HepG2 (cell line): ENCODE data around the gene SLC29A2. TPM values are rescaled to one million over a fixed set of nuclear protein-coding genes. Genes with fewer than 3 reads are reported as not detected.
A peak's percentile ranks its signal among the peaks of the same experiment; 100 is the strongest.

ENCODE experiments used
- ATAC-seq: fragments of 200-7000 bp; cut with Tn5 transposase; 3 replicates; pipeline ENCODE4 v1.9.1; 2020; ENCODE audit warnings: mild to moderate bottlenecking, moderate library complexity
- BruUV-seq: library from RNA; stranded (reverse); fragments of 400-500 nt; replicated peaks from 2 replicates; lab custom pipeline; 2021; lab: Mats Ljungman, UMichigan
- CTCF ChIA-PET: fragments of 300-600 bp; formaldehyde crosslinking; extraction: SDS; loops from one replicate; lab custom pipeline; 2021; ENCODE audit warnings: low total read pairs, inconsistent platforms, low intra/inter-chr PET ratio; lab: Yijun Ruan, JAX
- POLR2A ChIA-PET: fragments of 350-600 bp; sonication (Branson Sonifier 250); formaldehyde crosslinking; loops from one replicate; lab custom pipeline; 2020; ENCODE audit warnings: antibody characterized with exemption, inconsistent platforms; lab: Yijun Ruan, JAX
- DNase-seq: peaks from one replicate; pipeline ENCODE4 v3.0.0-alpha.2; 2015; ENCODE audit warnings: low spot score
- FAIRE-seq: peaks from 3 replicates; lab custom pipeline; 2011; peaks lifted over from hg19 to GRCh38; lab: Jason Lieb, UNC
- H2AFZ ChIP-seq: one replicate; pipeline ENCODE4 v1.6.1; 2011; ENCODE audit warnings: low read length, inconsistent platforms
- H3K27ac ChIP-seq: fragments of 300-600 bp; 3 replicates; pipeline ENCODE4 v1.8.0; 2011; ENCODE audit warnings: mixed run types, mild to moderate bottlenecking, mixed read lengths, low read length, inconsistent platforms; ENCODE audit not compliant: insufficient read depth; ENCODE audit errors: extremely low read length
- H3K27me3 ChIP-seq, 2 experiments: fragments of 200-600 bp in 1 of 2; 2 replicates in 1 of 2; 3 replicates in 1 of 2; pipeline versions ENCODE4 v1.6.0 to v1.8.0; 2011; ENCODE audit warnings: low read length in 2 of 2, mild to moderate bottlenecking in 2 of 2, moderate library complexity in 2 of 2, inconsistent platforms in 1 of 2; ENCODE audit not compliant: insufficient read depth in 2 of 2, control insufficient read depth in 1 of 2
- H3K36me3 ChIP-seq, 2 experiments: fragments of 200-600 bp in 1 of 2; replicated peaks in 1 of 2; 2 replicates in 1 of 2; 3 replicates in 1 of 2; pipeline versions ENCODE4 v1.5.1 to v1.8.0; 2011; ENCODE audit warnings: low read length in 2 of 2, inconsistent platforms in 1 of 2; ENCODE audit not compliant: insufficient read depth in 2 of 2, control insufficient read depth in 1 of 2
- H3K4me1 ChIP-seq: 2 replicates; pipeline ENCODE4 v1.5.1; 2012; ENCODE audit warnings: low read length, inconsistent platforms; ENCODE audit not compliant: insufficient read depth
- H3K4me2 ChIP-seq: 2 replicates; pipeline ENCODE4 v1.6.0; 2011; ENCODE audit warnings: low read depth, low read length, inconsistent platforms
- H3K4me3 ChIP-seq, 3 experiments: fragments of 200-600 bp in 1 of 3; sonication (generic), shearing (Covaris generic) in 1 of 3; replicated peaks in 1 of 3; 2 replicates each; pipeline ENCODE4 v1.5.1; 2011 to 2016; ENCODE audit warnings: low read length in 3 of 3, inconsistent platforms in 2 of 3, low read depth in 2 of 3, mild to moderate bottlenecking in 2 of 3, control low read depth in 1 of 3, mixed read lengths in 1 of 3; ENCODE audit not compliant: insufficient read depth in 1 of 3
- H3K79me2 ChIP-seq: one replicate; pipeline ENCODE4 v1.6.1; 2011; ENCODE audit warnings: low read length, inconsistent platforms; ENCODE audit not compliant: insufficient read depth
- H3K9ac ChIP-seq: 2 replicates; pipeline ENCODE4 v1.6.0; 2011; ENCODE audit warnings: mild to moderate bottlenecking, low read depth, low read length, inconsistent platforms; ENCODE audit not compliant: insufficient read depth
- H3K9me3 ChIP-seq: 2 replicates; pipeline ENCODE4 v1.5.1; 2012; ENCODE audit warnings: mild to moderate bottlenecking, low read length
- H4K20me1 ChIP-seq: 2 replicates; pipeline ENCODE4 v1.6.0; 2011; ENCODE audit warnings: inconsistent platforms, mild to moderate bottlenecking, low read length, moderate library complexity; ENCODE audit not compliant: insufficient read depth
- DMAP1 ChIP-seq: IDR thresholded peaks from 2 replicates; pipeline ENCODE4 v1.6.1; 2016
- FOXC1 ChIP-seq: sonication (generic); formaldehyde crosslinking; IDR thresholded peaks from 2 replicates; pipeline ENCODE4 v1.8.0; 2022; ENCODE audit warnings: mild to moderate bottlenecking, missing genetic modification reagents, borderline replicate concordance
- HNRNPUL1 ChIP-seq: fragments of 200-400 bp; formaldehyde crosslinking; IDR thresholded peaks from 2 replicates; pipeline ENCODE4 v1.6.1; 2017; ENCODE audit warnings: low read depth, mild to moderate bottlenecking, low read length, moderate library complexity
- MEF2D ChIP-seq: sonication (generic); formaldehyde crosslinking; IDR thresholded peaks from 2 replicates; pipeline ENCODE4 v1.5.1; 2020; ENCODE audit warnings: mild to moderate bottlenecking, missing genetic modification reagents
- YEATS2 ChIP-seq: sonication (generic); formaldehyde crosslinking; IDR thresholded peaks from 2 replicates; pipeline ENCODE4 v1.4.0; 2020; ENCODE audit warnings: missing genetic modification reagents, borderline replicate concordance
- ZBTB8A ChIP-seq: sonication (generic); formaldehyde crosslinking; IDR thresholded peaks from 2 replicates; pipeline ENCODE4 v1.4.0; 2020; ENCODE audit warnings: mild to moderate bottlenecking, low read depth, missing genetic modification reagents, borderline replicate concordance
- ZMYM3 ChIP-seq: sonication (generic); formaldehyde crosslinking; IDR thresholded peaks from 2 replicates; pipeline ENCODE4 v1.5.1; 2020; ENCODE audit warnings: mild to moderate bottlenecking, missing genetic modification reagents
- ZNF569 ChIP-seq: sonication (generic); formaldehyde crosslinking; IDR thresholded peaks from 2 replicates; pipeline ENCODE4 v1.5.0; 2020; ENCODE audit warnings: mild to moderate bottlenecking, missing genetic modification reagents, moderate library complexity, borderline replicate concordance
- ZNF703 ChIP-seq: sonication (generic); formaldehyde crosslinking; IDR thresholded peaks from 2 replicates; pipeline ENCODE4 v1.5.1; 2020; ENCODE audit warnings: missing genetic modification reagents, mild to moderate bottlenecking, moderate library complexity, borderline replicate concordance
- ZSCAN21 ChIP-seq: sonication (generic); formaldehyde crosslinking; IDR thresholded peaks from 2 replicates; pipeline ENCODE4 v1.8.0; 2022; ENCODE audit warnings: mild to moderate bottlenecking, missing genetic modification reagents, moderate library complexity, borderline replicate concordance
- WGBS: methylation state at CpG from one replicate; pipeline ENCODE4 v1.1.6; 2017; ENCODE audit warnings: low lambda C conversion rate; 5-methylcytosine and 5-hydroxymethylcytosine counted together
- in situ Hi-C: cut with HindIII; loops from 2 replicates; pipeline ENCODE4 v1.10.0; 2017; ENCODE audit warnings: low pct_unique_long_range_greater_than_20kb; ENCODE audit not compliant: extremely low pct_ligation_motif_present
- intact Hi-C: fragments of 100-400 bp; cut with micrococcal nuclease; formaldehyde crosslinking; loops from one replicate; pipeline ENCODE4 v1.10.0; 2022; ENCODE audit not compliant: unreplicated experiment
- polyA plus RNA-seq, 8 experiments: library from polyadenylated mRNA; depleted of rRNA in 3 of 8; stranded (reverse) in 7 of 8; unstranded in 1 of 8; fragments of >200 nt; fragmentation: Illumina TruSeq in 4 of 8; extraction: Trizol in 4 of 8; gene quantifications; 2 replicates each; pipeline versions ENCODE4 v1.2.1 to v1.2.3, GENCODE V29; 2011 to 2016; ENCODE audit warnings: low read depth in 4 of 8, missing spikeins in 1 of 8, mixed read lengths in 1 of 8; ENCODE audit not compliant: insufficient read depth in 1 of 8
- total RNA-seq, 5 experiments: library from RNA; depleted of rRNA; stranded (reverse); fragments of >200 nt; fragmentation: Illumina TruSeq; extraction: Trizol; gene quantifications; 2 replicates each; pipeline ENCODE4 v1.2.3, GENCODE V29; 2016; ENCODE audit warnings: low read depth in 1 of 5
- TF ChIP-seq, protein P1 (sequence below): sonication (generic); formaldehyde crosslinking; IDR thresholded peaks from 2 replicates; pipeline ENCODE4 v1.4.0; 2020; ENCODE audit warnings: missing genetic modification reagents
- TF ChIP-seq, protein P2 (sequence below): sonication (generic); formaldehyde crosslinking; IDR thresholded peaks from 2 replicates; pipeline ENCODE4 v1.4.0; 2020; ENCODE audit warnings: missing genetic modification reagents

SLC29A2 gene
- total and polyA plus RNA-seq, 2 of the 13 experiments (the other 11 are each of a cell fraction or from before 2014, with no cell fraction given), result 0.63 to 0.66 TPM

DNA sequence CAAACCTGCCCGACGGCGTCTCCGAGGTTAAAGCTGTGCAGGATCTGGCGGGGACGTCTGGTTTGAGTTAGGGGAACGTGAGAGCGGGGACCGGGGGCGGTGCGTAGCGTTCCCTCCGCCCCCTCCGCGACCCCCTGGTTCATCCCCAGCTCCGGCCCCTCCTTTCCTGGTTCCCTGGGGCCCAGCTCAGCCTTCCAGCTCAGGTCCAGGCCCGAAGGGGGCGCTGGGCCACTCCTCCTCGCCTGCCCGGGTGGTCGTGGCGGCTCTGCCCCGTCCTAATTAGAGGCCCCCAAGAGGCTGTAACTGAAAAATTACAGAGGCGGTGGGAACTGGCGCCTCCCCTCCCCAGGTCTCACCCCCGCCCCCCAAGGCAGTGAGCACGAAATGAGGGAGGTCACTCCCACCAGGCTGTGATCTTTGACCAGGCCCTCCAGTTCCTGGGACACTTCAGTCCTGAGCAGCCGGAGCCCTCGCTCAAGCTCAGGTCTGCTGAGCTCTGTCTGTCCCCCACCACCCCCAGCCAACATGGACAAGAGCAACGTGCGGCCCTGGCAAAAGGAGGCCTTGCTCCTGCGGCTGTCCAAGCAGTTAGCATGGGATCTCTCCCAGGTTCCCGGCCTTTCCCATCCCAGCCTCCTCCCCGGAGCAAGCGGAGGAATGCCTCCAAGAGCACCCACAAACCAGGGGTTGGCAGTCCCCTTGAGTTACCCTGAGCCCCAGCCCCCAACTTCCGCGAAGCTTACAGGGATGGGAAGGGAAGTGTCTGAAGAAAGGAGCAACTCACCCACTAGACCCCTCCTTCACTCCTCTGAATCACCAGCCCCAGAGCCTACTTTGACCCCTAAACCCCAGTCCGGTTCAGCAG lies 58.0 kb downstream of the SLC29A2 start:
- in situ Hi-C loops (no loop called here), intact Hi-C loops (loop anchor here (10.0 kb wide), 1 partner anchor 71 kb away; no protein-coding TSS in a partner anchor)
- WGBS, result 5% methylated on average over 6 of the region's 38 CpGs
- Histone ChIP-seq H3K79me2 (no peaks in the 10 kb centered on the region), H4K20me1 (no peaks in the 10 kb centered on the region), H3K27ac (peak overlapping the region; percentile 97), H3K4me2 (peak overlapping the region; percentile 89), H3K9me3 (no peaks in the 10 kb centered on the region), H2AFZ (no peak overlapping the region), H3K9ac (peak overlapping the region; percentile 83), H3K4me1 (peaks cover 57% of the 10 kb centered on the region), H3K4me3 (peak overlapping the region; percentile 67 to 93 (median 71)), H3K36me3 (no peaks in the 10 kb centered on the region), H3K27me3 (0 out of 5 replicates have a peak, but pooled peaks cover 0 to 3% of the 10 kb centered on the region in 2 experiments)
- POLR2A ChIA-PET, result interaction anchor here (0.8 to 5.2 kb wide), 27 partner anchors 8 to 529 kb away, joined by 3 to 121 read pairs (median 9); partner anchors contain the start of genes B4GAT1, BANF1, BRMS1 and CCDC85B
- peak; percentile 69 for DNase-seq
- FAIRE-seq, result peak; percentile 50
- ATAC-seq, result peak; percentile 11
- CTCF ChIA-PET, result interaction anchor here (2.8 to 4.2 kb wide), 2 partner anchors 8 to 23 kb away, joined by 24 to 32 read pairs; partner anchors contain the start of gene RIN1
- BruUV-seq, result TSS peak; percentile 85
- TF ChIP-seq DMAP1 (CRISPR knock-in tag), result 0 out of 2 replicates have a peak, but pooled peaks have one; percentile 41
- TF ChIP-seq, protein P1, sequence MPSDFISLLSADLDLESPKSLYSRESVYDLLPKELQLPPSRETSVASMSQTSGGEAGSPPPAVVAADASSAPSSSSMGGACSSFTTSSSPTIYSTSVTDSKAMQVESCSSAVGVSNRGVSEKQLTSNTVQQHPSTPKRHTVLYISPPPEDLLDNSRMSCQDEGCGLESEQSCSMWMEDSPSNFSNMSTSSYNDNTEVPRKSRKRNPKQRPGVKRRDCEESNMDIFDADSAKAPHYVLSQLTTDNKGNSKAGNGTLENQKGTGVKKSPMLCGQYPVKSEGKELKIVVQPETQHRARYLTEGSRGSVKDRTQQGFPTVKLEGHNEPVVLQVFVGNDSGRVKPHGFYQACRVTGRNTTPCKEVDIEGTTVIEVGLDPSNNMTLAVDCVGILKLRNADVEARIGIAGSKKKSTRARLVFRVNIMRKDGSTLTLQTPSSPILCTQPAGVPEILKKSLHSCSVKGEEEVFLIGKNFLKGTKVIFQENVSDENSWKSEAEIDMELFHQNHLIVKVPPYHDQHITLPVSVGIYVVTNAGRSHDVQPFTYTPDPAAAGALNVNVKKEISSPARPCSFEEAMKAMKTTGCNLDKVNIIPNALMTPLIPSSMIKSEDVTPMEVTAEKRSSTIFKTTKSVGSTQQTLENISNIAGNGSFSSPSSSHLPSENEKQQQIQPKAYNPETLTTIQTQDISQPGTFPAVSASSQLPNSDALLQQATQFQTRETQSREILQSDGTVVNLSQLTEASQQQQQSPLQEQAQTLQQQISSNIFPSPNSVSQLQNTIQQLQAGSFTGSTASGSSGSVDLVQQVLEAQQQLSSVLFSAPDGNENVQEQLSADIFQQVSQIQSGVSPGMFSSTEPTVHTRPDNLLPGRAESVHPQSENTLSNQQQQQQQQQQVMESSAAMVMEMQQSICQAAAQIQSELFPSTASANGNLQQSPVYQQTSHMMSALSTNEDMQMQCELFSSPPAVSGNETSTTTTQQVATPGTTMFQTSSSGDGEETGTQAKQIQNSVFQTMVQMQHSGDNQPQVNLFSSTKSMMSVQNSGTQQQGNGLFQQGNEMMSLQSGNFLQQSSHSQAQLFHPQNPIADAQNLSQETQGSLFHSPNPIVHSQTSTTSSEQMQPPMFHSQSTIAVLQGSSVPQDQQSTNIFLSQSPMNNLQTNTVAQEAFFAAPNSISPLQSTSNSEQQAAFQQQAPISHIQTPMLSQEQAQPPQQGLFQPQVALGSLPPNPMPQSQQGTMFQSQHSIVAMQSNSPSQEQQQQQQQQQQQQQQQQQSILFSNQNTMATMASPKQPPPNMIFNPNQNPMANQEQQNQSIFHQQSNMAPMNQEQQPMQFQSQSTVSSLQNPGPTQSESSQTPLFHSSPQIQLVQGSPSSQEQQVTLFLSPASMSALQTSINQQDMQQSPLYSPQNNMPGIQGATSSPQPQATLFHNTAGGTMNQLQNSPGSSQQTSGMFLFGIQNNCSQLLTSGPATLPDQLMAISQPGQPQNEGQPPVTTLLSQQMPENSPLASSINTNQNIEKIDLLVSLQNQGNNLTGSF (CRISPR knock-in tag), result no peak
- no peak for TF ChIP-seq ZNF703 (CRISPR knock-in tag)
- TF ChIP-seq HNRNPUL1, result no peak
- 0 out of 2 replicates have a peak, but pooled peaks have one; percentile 59 for TF ChIP-seq ZSCAN21
- TF ChIP-seq ZBTB8A, result no peak
- TF ChIP-seq, protein P2, sequence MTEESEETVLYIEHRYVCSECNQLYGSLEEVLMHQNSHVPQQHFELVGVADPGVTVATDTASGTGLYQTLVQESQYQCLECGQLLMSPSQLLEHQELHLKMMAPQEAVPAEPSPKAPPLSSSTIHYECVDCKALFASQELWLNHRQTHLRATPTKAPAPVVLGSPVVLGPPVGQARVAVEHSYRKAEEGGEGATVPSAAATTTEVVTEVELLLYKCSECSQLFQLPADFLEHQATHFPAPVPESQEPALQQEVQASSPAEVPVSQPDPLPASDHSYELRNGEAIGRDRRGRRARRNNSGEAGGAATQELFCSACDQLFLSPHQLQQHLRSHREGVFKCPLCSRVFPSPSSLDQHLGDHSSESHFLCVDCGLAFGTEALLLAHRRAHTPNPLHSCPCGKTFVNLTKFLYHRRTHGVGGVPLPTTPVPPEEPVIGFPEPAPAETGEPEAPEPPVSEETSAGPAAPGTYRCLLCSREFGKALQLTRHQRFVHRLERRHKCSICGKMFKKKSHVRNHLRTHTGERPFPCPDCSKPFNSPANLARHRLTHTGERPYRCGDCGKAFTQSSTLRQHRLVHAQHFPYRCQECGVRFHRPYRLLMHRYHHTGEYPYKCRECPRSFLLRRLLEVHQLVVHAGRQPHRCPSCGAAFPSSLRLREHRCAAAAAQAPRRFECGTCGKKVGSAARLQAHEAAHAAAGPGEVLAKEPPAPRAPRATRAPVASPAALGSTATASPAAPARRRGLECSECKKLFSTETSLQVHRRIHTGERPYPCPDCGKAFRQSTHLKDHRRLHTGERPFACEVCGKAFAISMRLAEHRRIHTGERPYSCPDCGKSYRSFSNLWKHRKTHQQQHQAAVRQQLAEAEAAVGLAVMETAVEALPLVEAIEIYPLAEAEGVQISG (CRISPR knock-in tag), result 0 out of 2 replicates have a peak, but pooled peaks have one; percentile 2
- TF ChIP-seq YEATS2 (CRISPR knock-in tag), result no peak
- no peak; the same call in 1 of the 2 replicates for TF ChIP-seq MEF2D
- TF ChIP-seq ZMYM3 (CRISPR knock-in tag), result no peak
- TF ChIP-seq ZNF569 (CRISPR knock-in tag), result no peak
- peak; percentile 62; the same call in 1 of the 2 replicates for TF ChIP-seq FOXC1 (CRISPR knock-in tag)
